OCI-LY3 (cell line): Measurements from ENCODE around the gene CRAT.

ENCODE experiments used
- EZH2phosphoT487 ChIP-seq: fragments of 200-600 bp; shearing (Covaris generic); IDR thresholded peaks from 2 replicates; pipeline ENCODE4 v1.6.1; 2018; ENCODE audit warnings: antibody characterized with exemption, mixed run types, low read depth
- TF ChIP-seq, protein P1 (sequence below): fragments of 200-600, 300-600 bp; sonication (generic); IDR thresholded peaks from 2 replicates; pipeline ENCODE4 v1.5.1; 2014; ENCODE audit warnings: antibody characterized with exemption, low read length, low read depth

DNA sequence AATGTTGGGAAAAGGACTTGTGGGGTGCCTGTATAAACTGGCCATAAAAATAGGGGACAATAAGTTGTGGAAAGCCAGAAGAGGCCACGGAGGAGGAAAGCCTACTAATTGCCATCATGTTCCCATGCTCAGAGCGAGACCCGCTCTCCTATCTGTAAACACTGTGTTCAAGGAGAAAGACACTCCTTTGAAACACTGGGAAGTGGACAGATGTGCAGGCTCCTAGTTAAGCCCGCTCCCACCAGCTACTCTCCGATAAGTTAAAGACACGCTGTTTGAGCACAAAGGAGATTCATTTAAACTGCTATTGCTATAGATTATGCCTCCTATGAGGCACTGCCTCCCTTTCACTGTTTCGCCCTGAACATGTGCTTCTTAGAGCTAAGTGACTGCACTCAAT lies 9.3 kb downstream of the CRAT start:
- TF ChIP-seq, protein P1, sequence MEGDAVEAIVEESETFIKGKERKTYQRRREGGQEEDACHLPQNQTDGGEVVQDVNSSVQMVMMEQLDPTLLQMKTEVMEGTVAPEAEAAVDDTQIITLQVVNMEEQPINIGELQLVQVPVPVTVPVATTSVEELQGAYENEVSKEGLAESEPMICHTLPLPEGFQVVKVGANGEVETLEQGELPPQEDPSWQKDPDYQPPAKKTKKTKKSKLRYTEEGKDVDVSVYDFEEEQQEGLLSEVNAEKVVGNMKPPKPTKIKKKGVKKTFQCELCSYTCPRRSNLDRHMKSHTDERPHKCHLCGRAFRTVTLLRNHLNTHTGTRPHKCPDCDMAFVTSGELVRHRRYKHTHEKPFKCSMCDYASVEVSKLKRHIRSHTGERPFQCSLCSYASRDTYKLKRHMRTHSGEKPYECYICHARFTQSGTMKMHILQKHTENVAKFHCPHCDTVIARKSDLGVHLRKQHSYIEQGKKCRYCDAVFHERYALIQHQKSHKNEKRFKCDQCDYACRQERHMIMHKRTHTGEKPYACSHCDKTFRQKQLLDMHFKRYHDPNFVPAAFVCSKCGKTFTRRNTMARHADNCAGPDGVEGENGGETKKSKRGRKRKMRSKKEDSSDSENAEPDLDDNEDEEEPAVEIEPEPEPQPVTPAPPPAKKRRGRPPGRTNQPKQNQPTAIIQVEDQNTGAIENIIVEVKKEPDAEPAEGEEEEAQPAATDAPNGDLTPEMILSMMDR: no peak
- no peak for TF ChIP-seq EZH2phosphoT487
